H1 (cell line): ENCODE data around the gene STKLD1. TPM values are rescaled to one million over a fixed set of nuclear protein-coding genes. Genes with fewer than 3 reads are reported as not detected.
A peak's percentile ranks its signal among the peaks of the same experiment; 100 is the strongest.

ENCODE experiments used
- CTCF ChIA-PET: fragments of 300-600 bp; sonication (Branson Sonifier 250); formaldehyde crosslinking; loops from one replicate; lab custom pipeline; 2021; ENCODE audit not compliant: partially characterized antibody; lab: Charles Lee
- POLR2A ChIA-PET: fragments of 300-600 bp; sonication (Branson Sonifier 250); formaldehyde crosslinking; loops from one replicate; lab custom pipeline; 2021; ENCODE audit warnings: inconsistent platforms; ENCODE audit not compliant: partially characterized antibody; lab: Charles Lee
- DNase-seq, 2 experiments: peaks; one replicate each; pipeline versions ENCODE4 v3.0.0 to v3.0.0-alpha.2; 2010 to 2022; ENCODE audit warnings: low spot score in 2 of 2, low read depth in 1 of 2, mixed read lengths in 1 of 2
- FAIRE-seq: peaks from 2 replicates; lab custom pipeline; 2011; peaks lifted over from hg19 to GRCh38; lab: Jason Lieb, UNC
- H2AFZ ChIP-seq: 2 replicates; pipeline ENCODE4 v1.8.1; 2012; ENCODE audit warnings: low read length, inconsistent platforms
- H2AK5ac ChIP-seq: 2 replicates; pipeline ENCODE4 v1.6.1; 2013; ENCODE audit warnings: low read depth, low read length
- H2BK120ac ChIP-seq: replicated peaks from 2 replicates; pipeline ENCODE3; 2013; ENCODE audit warnings: low read depth, low read length, inconsistent platforms
- H2BK12ac ChIP-seq: 2 replicates; pipeline ENCODE4 v1.6.1; 2013; ENCODE audit warnings: low read depth, low read length
- H2BK15ac ChIP-seq: 2 replicates; pipeline ENCODE4 v1.6.1; 2013; ENCODE audit warnings: low read length
- H2BK20ac ChIP-seq: 2 replicates; pipeline ENCODE4 v1.6.1; 2013; ENCODE audit warnings: low read length
- H2BK5ac ChIP-seq: 2 replicates; pipeline ENCODE4 v1.6.1; 2013; ENCODE audit warnings: low read depth, low read length
- H3K14ac ChIP-seq: 2 replicates; pipeline ENCODE4 v1.6.1; 2013; ENCODE audit warnings: inconsistent platforms; ENCODE audit not compliant: insufficient read length
- H3K18ac ChIP-seq: 2 replicates; pipeline ENCODE4 v1.6.1; 2013; ENCODE audit warnings: low read length; ENCODE audit errors: extremely low read depth
- H3K23ac ChIP-seq: 2 replicates; pipeline ENCODE4 v1.6.1; 2013; ENCODE audit warnings: inconsistent platforms; ENCODE audit not compliant: insufficient read length
- H3K23me2 ChIP-seq: 2 replicates; pipeline ENCODE4 v1.6.1; 2013; ENCODE audit warnings: low read depth, low read length
- H3K27ac ChIP-seq: 2 replicates; pipeline ENCODE4 v1.6.1; 2011; ENCODE audit warnings: low read depth, low read length, inconsistent platforms
- H3K27me3 ChIP-seq, 4 experiments: replicated peaks in 1 of 4; 1 replicate in 1 of 4; 2 replicates in 3 of 4; pipeline versions ENCODE4 v1.6.1 to v1.8.1; 2011 to 2013; ENCODE audit warnings: low read length in 3 of 4, mild to moderate bottlenecking in 3 of 4, inconsistent platforms in 2 of 4, mixed read lengths in 2 of 4, moderate library complexity in 1 of 4; ENCODE audit not compliant: control insufficient read depth in 3 of 4, insufficient read depth in 3 of 4; ENCODE audit errors: extremely low read depth in 1 of 4
- H3K36me3 ChIP-seq, 4 experiments: 2 replicates each; pipeline versions ENCODE4 v1.6.1 to v1.8.1; 2011 to 2013; ENCODE audit warnings: mild to moderate bottlenecking in 4 of 4, low read length in 3 of 4, moderate library complexity in 2 of 4, control low read depth in 1 of 4, inconsistent platforms in 1 of 4; ENCODE audit not compliant: insufficient read depth in 4 of 4, control insufficient read depth in 2 of 4
- H3K4ac ChIP-seq: replicated peaks from 2 replicates; pipeline ENCODE3; 2013; ENCODE audit warnings: low read length, low read depth, mixed read lengths, inconsistent platforms; ENCODE audit not compliant: insufficient read length
- H3K4me1 ChIP-seq, 4 experiments: replicated peaks in 1 of 4; 1 replicate in 1 of 4; 2 replicates in 3 of 4; pipeline versions ENCODE4 v1.6.1 to v1.8.1; 2011 to 2013; ENCODE audit warnings: low read length in 3 of 4, inconsistent platforms in 2 of 4, mixed read lengths in 1 of 4; ENCODE audit not compliant: insufficient read depth in 4 of 4, control insufficient read depth in 3 of 4
- H3K4me2 ChIP-seq, 2 experiments: 2 replicates each; pipeline versions ENCODE4 v1.6.1 to v1.8.1; 2011 to 2013; ENCODE audit warnings: low read depth in 2 of 2, low read length in 2 of 2, control low read depth in 1 of 2, inconsistent platforms in 1 of 2, mild to moderate bottlenecking in 1 of 2; ENCODE audit not compliant: insufficient read depth in 1 of 2
- H3K4me3 ChIP-seq, 4 experiments: fragments of 200-600, 300-600 bp in 1 of 4; sonication (generic), shearing (Covaris generic), sonication (Bioruptor Twin) in 1 of 4; 2 replicates each; pipeline versions ENCODE4 v1.5.1 to v1.8.1; 2011 to 2016; ENCODE audit warnings: low read length in 4 of 4, low read depth in 3 of 4, control low read depth in 2 of 4, inconsistent platforms in 2 of 4, mild to moderate bottlenecking in 2 of 4, mixed read lengths in 1 of 4, moderate library complexity in 1 of 4; ENCODE audit not compliant: insufficient read depth in 2 of 4; ENCODE audit errors: extremely low read depth in 1 of 4
- H3K56ac ChIP-seq: replicated peaks from 2 replicates; pipeline ENCODE3; 2013; ENCODE audit warnings: low read depth, mild to moderate bottlenecking, mixed read lengths, low read length, inconsistent platforms; ENCODE audit not compliant: insufficient read length
- H3K79me1 ChIP-seq: 2 replicates; pipeline ENCODE4 v1.6.1; 2013; ENCODE audit warnings: low read depth, low read length, control low read depth
- H3K79me2 ChIP-seq, 2 experiments: 2 replicates each; pipeline versions ENCODE4 v1.6.1 to v1.8.1; 2012 to 2013; ENCODE audit warnings: low read length in 2 of 2, mild to moderate bottlenecking in 2 of 2, inconsistent platforms in 1 of 2; ENCODE audit not compliant: insufficient read depth in 2 of 2, control insufficient read depth in 1 of 2
- H3K9ac ChIP-seq, 4 experiments: replicated peaks in 1 of 4; 1 replicate in 1 of 4; 2 replicates in 3 of 4; pipeline versions ENCODE4 v1.6.1 to v1.8.1; 2011 to 2013; ENCODE audit warnings: low read depth in 3 of 4, low read length in 3 of 4, control low read depth in 2 of 4, mild to moderate bottlenecking in 2 of 4, moderate library complexity in 2 of 4, inconsistent platforms in 1 of 4; ENCODE audit errors: extremely low read depth in 1 of 4
- H3K9me3 ChIP-seq, 2 experiments: 2 replicates each; pipeline versions ENCODE4 v1.6.1 to v1.8.1; 2012 to 2013; ENCODE audit warnings: mild to moderate bottlenecking in 2 of 2, moderate library complexity in 2 of 2, control low read depth in 1 of 2, inconsistent platforms in 1 of 2, low read depth in 1 of 2, low read length in 1 of 2, mixed read lengths in 1 of 2; ENCODE audit not compliant: insufficient read depth in 2 of 2
- H4K20me1 ChIP-seq, 2 experiments: replicated peaks in 1 of 2; 2 replicates each; pipeline versions ENCODE3 to v1.8.1; 2011 to 2013; ENCODE audit warnings: inconsistent platforms in 2 of 2, low read length in 2 of 2, mild to moderate bottlenecking in 1 of 2; ENCODE audit not compliant: insufficient read depth in 2 of 2, control insufficient read depth in 1 of 2
- H4K5ac ChIP-seq: 2 replicates; pipeline ENCODE4 v1.6.1; 2013; ENCODE audit warnings: low read length, low read depth, mixed read lengths, inconsistent platforms; ENCODE audit not compliant: insufficient read length
- H4K8ac ChIP-seq: 2 replicates; pipeline ENCODE4 v1.8.0; 2013; ENCODE audit warnings: mild to moderate bottlenecking, moderate library complexity, low read length, inconsistent platforms; ENCODE audit not compliant: insufficient read depth; ENCODE audit errors: extremely low read depth
- H4K91ac ChIP-seq: replicated peaks from 2 replicates; pipeline ENCODE3; 2013; ENCODE audit warnings: low read length, mixed read lengths, inconsistent platforms; ENCODE audit not compliant: insufficient read length
- EZH2 ChIP-seq: fragments of 200-600 bp; sonication (generic); IDR thresholded peaks from 2 replicates; pipeline ENCODE4 v1.7.1; 2012; ENCODE audit warnings: low read depth, mild to moderate bottlenecking, moderate library complexity, low read length, inconsistent platforms; ENCODE audit not compliant: severe bottlenecking
- JUN ChIP-seq: IDR thresholded peaks from 2 replicates; pipeline ENCODE4 v1.6.1; 2011; ENCODE audit warnings: low read depth, mild to moderate bottlenecking, improper control_type of control experiment, low read length
- SP2 ChIP-seq: IDR thresholded peaks from 2 replicates; pipeline ENCODE4 v1.6.1; 2012; ENCODE audit warnings: mild to moderate bottlenecking, low read length, inconsistent platforms
- TCF12 ChIP-seq: IDR thresholded peaks from 2 replicates; pipeline ENCODE4 v1.6.1; 2011; ENCODE audit warnings: low read depth, mild to moderate bottlenecking, low read length
- WGBS, 2 experiments: shearing (Covaris generic) in 1 of 2; methylation state at CpG; one replicate each; pipeline versions ENCODE4 v1.1.6 to v1.1.7; 2013 to 2015; ENCODE audit warnings: low lambda C conversion rate in 2 of 2, mixed read lengths in 2 of 2, inconsistent platforms in 1 of 2, low coverage in 1 of 2, missing lambda C conversion rate in 1 of 2; ENCODE audit not compliant: insufficient replicate concordance in 2 of 2, insufficient coverage in 1 of 2, insufficient read length in 1 of 2; ENCODE audit errors: extremely low coverage in 1 of 2, missing lambda C conversion rate in 1 of 2; 5-methylcytosine and 5-hydroxymethylcytosine counted together
- polyA plus RNA-seq, 7 experiments: library from polyadenylated mRNA; depleted of rRNA in 3 of 7; stranded (reverse) in 5 of 7; unstranded in 2 of 7; fragments of >200 nt in 5 of 7; fragments of 200-250 nt in 2 of 7; gene quantifications; 1 replicate in 5 of 7; 2 replicates in 1 of 7; 4 replicates in 1 of 7; pipeline versions ENCODE4 v1.2.1 to v1.2.3, GENCODE V29; 2011 to 2013; ENCODE audit warnings: missing spikeins in 2 of 7, mixed read lengths in 2 of 7
- total RNA-seq: library from RNA; stranded (reverse); fragmentation: NEBNext Ultra II Directional; extraction: Animal tissue kit (Norgen Biotek cat#: 25700); gene quantifications from 2 replicates; pipeline ENCODE4 v1.2.1, GENCODE V29; 2021

The STKLD1 gene
- total and polyA plus RNA-seq, 2 of the 8 experiments (the other 6 are each of a cell fraction or from before 2014, with no cell fraction given) = 0.26 TPM; not detected in 1

DNA sequence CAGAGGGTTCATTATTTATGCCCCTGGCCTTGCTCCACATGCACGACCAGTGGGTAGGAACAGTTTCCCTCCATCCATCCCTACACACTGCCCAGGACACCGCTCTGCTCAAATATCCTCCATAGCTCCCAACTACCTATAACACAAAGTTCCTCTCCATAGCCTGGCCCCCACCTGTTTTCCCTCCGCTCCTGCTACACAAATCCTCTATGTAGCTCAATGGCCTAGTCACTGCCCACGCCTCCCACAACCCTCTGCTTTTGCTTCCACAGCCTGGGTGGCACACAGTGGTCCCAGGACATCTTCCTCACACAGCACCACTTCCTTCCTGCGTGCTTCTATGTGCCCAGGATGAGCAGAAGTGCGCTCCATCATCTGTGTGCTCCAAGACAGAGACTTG lies 21.2 kb downstream of the STKLD1 start:
- Histone ChIP-seq H4K5ac (no peak overlapping the region), H4K20me1 (peaks cover 0 to 7% of the 10 kb centered on the region in 2 experiments), H4K91ac (no peak overlapping the region), H2BK15ac (no peak overlapping the region), H3K9ac (no peak overlapping the region), H3K9me3 (no peaks in the 10 kb centered on the region), H2BK12ac (0 out of 2 replicates have a peak overlapping the region, but pooled peaks have one; percentile 1), H3K36me3 (no peaks in the 10 kb centered on the region), H3K23me2 (peaks cover 12% of the 10 kb centered on the region; the same call in 1 of the 2 replicates), H3K27ac (no peak overlapping the region), H4K8ac (no peak overlapping the region), H2AK5ac (no peak overlapping the region), H2BK5ac (no peak overlapping the region), H3K18ac (no peak overlapping the region), H2BK20ac (no peak overlapping the region), H2BK120ac (no peak overlapping the region), H3K23ac (no peak overlapping the region), H3K79me1 (no peaks in the 10 kb centered on the region), H3K56ac (no peak overlapping the region), H3K4me2 (no peak overlapping the region; a peak in 1 of 4 replicates), H3K79me2 (no peaks in the 10 kb centered on the region), H2AFZ (no peak overlapping the region), H3K4me1 (no peaks in the 10 kb centered on the region), H3K4ac (no peak overlapping the region), H3K4me3 (no peak overlapping the region), H3K14ac (no peak overlapping the region), H3K27me3 (no peaks in the 10 kb centered on the region; a peak in 3 of 7 replicates)
- DNase-seq (no peak), FAIRE-seq (no peak)
- POLR2A ChIA-PET = interaction anchor here (1.1 to 2.5 kb wide), 6 partner anchors 8 to 205 kb away, joined by 3 to 13 read pairs (median 6); partner anchors contain the start of genes REXO4 and SURF1
- 88% methylated on average over 6 of the region's 6 CpGs; no CpG with 5 or more reads in 1 of the 2 experiments for WGBS, 2 experiments
- CTCF ChIA-PET = interaction anchor here (0.7 to 5.7 kb wide), 18 partner anchors 9 to 179 kb away, joined by 3 to 52 read pairs (median 5); partner anchors contain the start of genes ADAMTS13 and STKLD1
- TF ChIP-seq JUN (no peak), SP2 (no peak), EZH2 (no peak), TCF12 (no peak)
